ENCODE measurements around the gene CASP4.

DNA sequence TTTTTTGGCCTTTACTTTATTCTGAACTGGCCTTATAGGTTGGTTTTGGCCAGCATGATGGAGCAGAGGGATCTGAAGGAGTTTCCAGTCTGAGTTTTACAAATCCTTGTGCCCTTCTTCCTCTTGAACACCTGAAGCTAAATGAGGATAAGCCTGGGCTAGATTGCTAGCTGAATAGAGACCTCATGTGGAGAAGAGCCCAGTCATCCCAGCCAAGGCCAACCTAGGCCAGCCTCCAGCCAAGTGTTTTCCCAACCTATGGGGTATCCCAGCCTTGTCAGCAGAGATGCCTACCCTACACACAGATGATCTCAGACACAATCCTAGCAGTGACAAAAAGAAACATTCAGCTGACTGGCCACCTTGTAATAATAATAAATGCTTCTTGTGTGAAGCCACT is 69.1 kb downstream of the CASP4 start:
- no peak for TF ChIP-seq POLR2AphosphoS5 (IDR thresholded peaks at IDR 0.05)
- TF ChIP-seq, protein P1, sequence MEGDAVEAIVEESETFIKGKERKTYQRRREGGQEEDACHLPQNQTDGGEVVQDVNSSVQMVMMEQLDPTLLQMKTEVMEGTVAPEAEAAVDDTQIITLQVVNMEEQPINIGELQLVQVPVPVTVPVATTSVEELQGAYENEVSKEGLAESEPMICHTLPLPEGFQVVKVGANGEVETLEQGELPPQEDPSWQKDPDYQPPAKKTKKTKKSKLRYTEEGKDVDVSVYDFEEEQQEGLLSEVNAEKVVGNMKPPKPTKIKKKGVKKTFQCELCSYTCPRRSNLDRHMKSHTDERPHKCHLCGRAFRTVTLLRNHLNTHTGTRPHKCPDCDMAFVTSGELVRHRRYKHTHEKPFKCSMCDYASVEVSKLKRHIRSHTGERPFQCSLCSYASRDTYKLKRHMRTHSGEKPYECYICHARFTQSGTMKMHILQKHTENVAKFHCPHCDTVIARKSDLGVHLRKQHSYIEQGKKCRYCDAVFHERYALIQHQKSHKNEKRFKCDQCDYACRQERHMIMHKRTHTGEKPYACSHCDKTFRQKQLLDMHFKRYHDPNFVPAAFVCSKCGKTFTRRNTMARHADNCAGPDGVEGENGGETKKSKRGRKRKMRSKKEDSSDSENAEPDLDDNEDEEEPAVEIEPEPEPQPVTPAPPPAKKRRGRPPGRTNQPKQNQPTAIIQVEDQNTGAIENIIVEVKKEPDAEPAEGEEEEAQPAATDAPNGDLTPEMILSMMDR (IDR thresholded peaks at IDR 0.05) = no peak
